ENCODE measurements around the gene APBB1IP.

APBB1IP gene

GRCh38 chr10:26507441-26507840, 69.3 kb downstream of the APBB1IP start:
- no peak for DNase-seq (ENCODE audit: low read depth, low spot score)

DNA sequence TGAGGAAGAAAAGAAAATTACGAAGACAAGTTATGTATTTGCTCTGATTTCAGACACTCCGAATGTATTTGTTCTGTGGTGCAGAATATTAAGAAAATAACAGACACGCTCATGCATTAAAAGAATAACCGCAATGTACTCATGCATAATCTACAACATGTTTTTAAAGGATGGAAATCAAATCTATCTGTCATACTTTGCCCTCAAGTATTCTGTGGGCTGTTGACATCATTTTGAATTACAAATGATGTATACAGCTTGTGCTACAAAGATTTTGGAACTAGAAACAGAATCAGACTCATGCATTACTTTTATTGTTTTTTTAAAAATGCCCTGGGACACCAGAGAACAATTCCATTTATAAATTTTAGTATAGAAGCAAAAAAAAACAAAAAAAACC, 69.9 kb downstream of the APBB1IP start:
- no peak for DNase-seq (ENCODE audit: low read depth, low spot score)

GRCh38 chr10:26509307-26509706, 71.2 kb downstream of the APBB1IP start:
- DNase-seq (ENCODE audit: low read depth, low spot score) = no peak

GRCh38 chr10:26513101-26513500, 75.0 kb downstream of the APBB1IP start:
- DNase-seq (ENCODE audit: low read depth, low spot score) = no peak

DNA sequence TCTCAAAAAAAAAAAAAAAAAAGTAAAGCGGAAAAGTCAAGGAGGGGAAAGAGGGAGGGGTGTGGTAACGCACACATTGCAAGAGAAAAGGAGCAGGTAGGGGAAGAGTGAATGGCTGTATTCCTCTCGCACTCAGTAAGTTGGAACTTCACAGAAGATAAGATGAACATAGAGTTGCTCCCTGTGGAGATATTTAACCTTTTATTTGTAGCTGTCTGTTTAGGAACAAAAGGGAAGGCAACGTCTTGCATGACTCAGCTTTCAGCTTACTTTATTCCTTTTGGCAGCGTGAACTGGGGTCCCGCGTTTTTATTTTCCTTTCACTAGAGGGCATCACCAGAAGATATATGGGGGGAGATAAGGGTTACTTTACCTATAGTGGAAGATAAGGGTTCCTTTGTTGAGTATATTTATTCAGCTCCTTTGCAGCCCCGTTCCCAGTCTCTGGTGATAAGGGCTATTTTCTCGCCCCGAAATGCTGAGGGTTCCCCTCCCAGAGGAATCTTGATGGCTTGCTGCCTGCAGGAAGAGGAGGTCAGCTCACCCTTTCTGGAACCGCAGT, 78.5 kb downstream of the APBB1IP start:
- no peak for DNase-seq (ENCODE audit: low read depth, low spot score)

- DNase-seq (ENCODE audit: low read depth, low spot score) = no peak
Observed at GRCh38 chr10:26517141-26517867, 79.2 kb downstream of the APBB1IP start.

DNA sequence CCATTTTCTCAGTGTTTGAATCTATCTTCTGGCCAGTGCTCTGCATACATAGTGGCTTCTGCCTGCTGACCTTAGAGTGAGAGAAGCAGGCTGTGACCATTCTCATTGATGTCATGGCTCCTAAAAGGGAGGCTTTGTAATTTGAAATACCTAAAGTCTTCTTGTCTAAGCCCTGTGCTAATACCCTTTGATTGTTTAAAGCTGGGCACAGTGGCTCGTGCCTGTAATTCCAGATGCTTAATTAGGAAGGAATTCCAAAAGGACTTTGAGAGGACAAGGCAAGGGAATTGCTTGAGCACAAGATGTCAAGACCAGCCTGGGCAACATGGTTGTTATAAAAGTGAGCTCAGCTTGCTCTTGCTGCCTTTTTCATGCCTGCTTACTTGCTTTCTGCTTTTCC, 81.7 kb downstream of the APBB1IP start:
- no peak for DNase-seq (ENCODE audit: low read depth, low spot score)

DNA sequence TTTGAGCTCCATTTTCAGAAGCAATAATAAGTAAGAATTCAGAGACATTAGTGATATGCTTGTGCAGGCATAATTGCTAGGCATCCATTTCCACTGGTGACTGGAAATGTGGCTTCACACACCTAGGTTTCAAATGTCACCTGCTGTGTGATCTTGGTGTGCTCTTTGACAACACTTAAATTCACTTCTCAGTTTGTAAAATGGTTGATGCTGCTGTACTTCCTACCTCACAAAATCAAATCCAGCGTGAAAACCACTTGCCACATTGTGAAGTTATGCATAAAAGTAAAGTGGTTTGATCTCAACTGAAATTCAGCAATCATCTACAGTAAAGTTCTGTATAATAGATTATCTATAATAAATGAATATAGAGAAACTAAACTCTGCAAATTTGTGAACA, 82.4 kb downstream of the APBB1IP start:
- DNase-seq (ENCODE audit: low read depth, low spot score) = no peak

GRCh38 chr10:26524161-26524896, 86.2 kb downstream of the APBB1IP start:
- no peak for DNase-seq (ENCODE audit: low read depth, low spot score)

- DNase-seq (ENCODE audit: low read depth, low spot score) = no peak
Observed at GRCh38 chr10:26525586-26525985, 87.4 kb downstream of the APBB1IP start.

DNA sequence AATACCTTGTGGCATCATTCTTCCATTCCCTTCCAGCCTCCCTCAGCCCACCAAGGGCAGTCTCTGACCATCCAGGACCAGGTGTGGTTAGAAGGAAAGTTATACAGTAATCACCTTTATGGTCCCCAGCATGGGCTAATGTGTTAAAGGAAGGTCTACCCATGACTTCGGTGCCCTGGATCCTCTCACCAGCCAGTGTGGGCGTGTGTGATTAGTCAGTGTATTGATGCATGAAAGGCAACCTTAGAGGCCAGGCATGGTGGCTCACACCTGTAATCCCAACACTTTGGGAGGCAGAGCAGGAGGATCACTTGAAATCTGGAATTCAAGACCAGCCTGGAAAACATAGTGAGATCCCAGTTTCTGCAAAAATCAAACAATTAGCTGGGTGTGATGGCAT, 88.9 kb downstream of the APBB1IP start:
- DNase-seq (ENCODE audit: low read depth, low spot score) = no peak

GRCh38 chr10:26528048-26528447, 89.9 kb downstream of the APBB1IP start:
- no peak for DNase-seq (ENCODE audit: low read depth, low spot score)

DNA sequence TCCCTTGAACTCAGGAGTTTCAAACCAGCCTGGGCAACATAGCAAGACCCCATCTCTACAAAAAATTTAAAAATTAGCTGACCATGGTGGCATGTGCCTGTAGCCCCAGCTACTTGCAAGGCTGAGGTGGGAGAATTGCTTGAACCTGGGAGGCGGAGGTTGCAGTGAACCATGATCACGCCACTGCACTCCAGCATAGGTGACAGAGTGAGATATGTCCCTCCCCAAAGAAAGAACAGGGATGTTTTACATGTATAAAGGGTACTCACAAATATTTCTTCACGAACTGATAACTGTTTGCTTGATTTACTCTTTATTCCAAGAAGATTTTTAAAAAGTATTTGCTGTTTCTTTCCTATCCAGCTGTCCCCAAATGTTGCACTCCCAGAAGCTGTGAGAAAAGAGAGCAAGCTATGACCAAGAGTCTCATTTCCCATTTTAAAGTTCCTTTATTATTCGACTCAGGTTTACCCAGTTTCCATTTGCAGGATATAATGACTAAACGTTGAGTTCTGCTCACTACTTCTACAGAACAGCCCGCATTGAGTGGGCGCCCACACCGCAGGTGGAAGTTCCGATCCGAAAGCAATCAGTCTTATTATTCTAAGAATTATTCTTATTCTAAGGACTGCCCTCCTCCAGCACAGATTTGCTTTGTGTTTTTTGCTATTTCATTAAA, 90.7 kb downstream of the APBB1IP start:
- DNase-seq (ENCODE audit: low read depth, low spot score) = no peak

DNA sequence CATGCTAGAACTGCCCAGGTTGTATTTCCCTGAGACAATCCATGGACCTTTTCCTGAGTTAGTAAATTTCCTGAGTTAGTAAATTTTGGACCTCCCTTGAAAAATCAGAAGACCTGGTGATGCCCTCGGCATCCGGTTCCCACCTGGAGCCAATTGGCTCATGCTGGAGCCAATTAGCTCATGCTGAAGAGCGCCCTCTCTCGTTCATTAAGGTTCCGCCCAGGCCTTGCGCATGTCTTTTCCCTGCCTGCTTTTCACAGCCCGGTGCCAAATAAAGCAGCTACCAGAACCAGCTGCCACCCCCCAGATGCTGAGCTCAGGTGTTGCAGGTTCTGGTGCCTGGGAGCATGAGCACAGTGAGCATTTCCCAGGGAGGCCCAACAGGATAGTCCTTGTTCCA, 96.2 kb downstream of the APBB1IP start:
- DNase-seq (ENCODE audit: low read depth, low spot score) = peak; percentile 33

DNA sequence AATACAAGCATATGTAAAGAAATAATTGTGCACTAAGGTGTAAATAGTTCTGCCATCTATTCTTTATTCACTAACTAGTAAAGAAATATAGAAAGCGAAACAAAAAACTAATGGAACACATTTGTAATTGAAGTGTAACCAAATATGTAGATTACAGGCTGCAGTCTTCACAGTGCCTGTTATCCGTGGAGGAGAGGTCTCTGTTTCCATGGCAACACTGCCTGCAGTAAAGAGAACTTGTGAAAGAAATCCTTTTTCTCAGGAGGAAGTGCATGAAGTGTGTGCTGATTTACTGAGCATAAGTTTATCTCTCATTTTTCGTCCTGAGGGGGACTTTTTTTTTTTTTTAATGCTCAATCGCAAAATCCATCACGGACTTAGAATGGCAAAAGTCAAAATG, 102.5 kb downstream of the APBB1IP start:
- DNase-seq (ENCODE audit: low read depth, low spot score) = no peak

GRCh38 chr10:26543567-26544306, 105.6 kb downstream of the APBB1IP start:
- DNase-seq (ENCODE audit: low read depth, low spot score) = no peak

DNA sequence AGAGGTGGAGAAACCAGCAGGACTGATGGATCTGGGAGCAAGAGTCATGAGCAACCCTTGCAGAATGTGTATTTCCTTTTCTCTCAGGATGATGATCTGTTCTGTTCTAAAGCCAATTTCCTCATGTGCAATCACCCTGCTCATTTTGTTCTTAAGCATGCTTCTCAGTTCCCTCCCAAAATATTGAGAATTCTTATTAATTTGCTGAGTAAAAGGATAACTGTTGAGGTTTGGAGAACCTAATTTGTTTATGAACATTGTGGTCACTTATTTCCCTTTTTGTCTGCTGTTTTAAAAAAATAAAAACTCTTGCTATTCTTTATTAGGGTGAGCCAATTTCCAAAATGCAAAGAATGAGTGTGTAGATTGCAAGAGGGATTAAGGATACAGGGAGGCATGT, 106.8 kb downstream of the APBB1IP start:
- DNase-seq (ENCODE audit: low read depth, low spot score) = no peak

- DNase-seq (ENCODE audit: low read depth, low spot score) = no peak
Observed at GRCh38 chr10:26550774-26551526, 112.8 kb downstream of the APBB1IP start.

DNA sequence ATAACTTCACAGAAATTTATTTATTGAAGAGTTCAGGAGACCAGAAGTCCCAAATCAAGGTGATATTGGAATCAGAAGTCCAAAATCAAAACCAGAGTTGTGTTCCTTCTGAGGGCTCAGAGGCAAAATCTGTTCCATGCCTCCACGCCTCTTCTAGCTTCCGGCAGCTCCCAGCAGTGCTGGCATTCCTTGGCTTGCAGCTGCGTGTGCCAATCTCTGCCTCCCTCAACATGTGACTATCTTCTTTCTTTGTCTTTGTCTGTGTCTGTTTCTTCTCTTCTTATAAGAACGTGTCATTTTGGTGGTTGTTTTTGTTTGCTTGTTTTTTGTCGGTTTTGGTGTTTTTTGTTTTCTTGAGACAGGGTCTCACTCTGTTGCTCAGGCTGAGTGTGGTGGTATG, 116.1 kb downstream of the APBB1IP start:
- DNase-seq (ENCODE audit: low read depth, low spot score) = no peak

- no peak for DNase-seq (ENCODE audit: low read depth, low spot score)
Observed at GRCh38 chr10:26555719-26556368, 117.7 kb downstream of the APBB1IP start.

Data from iPS DF 19.7 (cell line).